Hematopoietic multipotent progenitor cell treated with erythropoietin and hydrocortisone succinate and interleukin-3 and kit ligand, for 17 days (in vitro differentiated cells): ENCODE measurements around the gene GMDS.

Experiments
- DNase-seq: peaks from one replicate; pipeline ENCODE4 v3.0.0-alpha.2; 2015; ENCODE audit warnings: low spot score

The GMDS gene

GRCh38 chr6:1987640-1988039 lies 257.8 kb downstream of the GMDS start:
- no peak for DNase-seq

- DNase-seq: no peak
These were observed 258.8 kb downstream of the GMDS start for GRCh38 chr6:1986454-1987243.

- no peak for DNase-seq
These were observed 260.9 kb downstream of the GMDS start for GRCh38 chr6:1984346-1984994.

GRCh38 chr6:1983850-1984249 lies 261.6 kb downstream of the GMDS start:
- no peak for DNase-seq

GRCh38 chr6:1972962-1973361 lies 272.4 kb downstream of the GMDS start:
- no peak for DNase-seq

- no peak for DNase-seq
These were observed 273.8 kb downstream of the GMDS start for GRCh38 chr6:1971612-1972011.

GRCh38 chr6:1970151-1970561 lies 275.2 kb downstream of the GMDS start:
- DNase-seq: no peak

- no peak for DNase-seq
These were observed 278.7 kb downstream of the GMDS start for GRCh38 chr6:1966713-1967112.

GRCh38 chr6:1965596-1966224 lies 279.7 kb downstream of the GMDS start:
- no peak for DNase-seq

GRCh38 chr6:1963596-1963995 lies 281.8 kb downstream of the GMDS start:
- no peak for DNase-seq

- no peak for DNase-seq
These were observed 283.2 kb downstream of the GMDS start for GRCh38 chr6:1962201-1962600.

- DNase-seq: no peak
These were observed 284.8 kb downstream of the GMDS start for GRCh38 chr6:1960486-1961142.

GRCh38 chr6:1958257-1958656 lies 287.1 kb downstream of the GMDS start:
- no peak for DNase-seq

GRCh38 chr6:1957746-1958145 lies 287.7 kb downstream of the GMDS start:
- DNase-seq: no peak

GRCh38 chr6:1952740-1953360 lies 292.6 kb downstream of the GMDS start:
- no peak for DNase-seq

- DNase-seq: no peak
These were observed 294.8 kb downstream of the GMDS start for GRCh38 chr6:1950631-1951030.

- no peak for DNase-seq
These were observed 295.9 kb downstream of the GMDS start for GRCh38 chr6:1949538-1949937.

- DNase-seq: no peak
These were observed 297.5 kb downstream of the GMDS start for GRCh38 chr6:1947922-1948321.

- DNase-seq: no peak
These were observed 298.8 kb downstream of the GMDS start for GRCh38 chr6:1946583-1946982.

- DNase-seq: no peak
These were observed 300.1 kb downstream of the GMDS start for GRCh38 chr6:1945235-1945832.

- no peak for DNase-seq
These were observed 302.6 kb downstream of the GMDS start for GRCh38 chr6:1942834-1943233.

- DNase-seq: no peak
These were observed 303.9 kb downstream of the GMDS start for GRCh38 chr6:1941534-1941933.
